Colon (tissue), 2 donors: ENCODE results near the gene CTRL.

ENCODE experiments used
- FAIRE-seq: peaks from 2 replicates; lab custom pipeline; 2012; peaks lifted over from hg19 to GRCh38; lab: Jason Lieb, UNC
- donor health status: control.
- donor health status: control.

The CTRL gene

GRCh38 chr16:67962135-67962534 lies 30.5 kb upstream of the CTRL start:
- no peak for FAIRE-seq

DNA sequence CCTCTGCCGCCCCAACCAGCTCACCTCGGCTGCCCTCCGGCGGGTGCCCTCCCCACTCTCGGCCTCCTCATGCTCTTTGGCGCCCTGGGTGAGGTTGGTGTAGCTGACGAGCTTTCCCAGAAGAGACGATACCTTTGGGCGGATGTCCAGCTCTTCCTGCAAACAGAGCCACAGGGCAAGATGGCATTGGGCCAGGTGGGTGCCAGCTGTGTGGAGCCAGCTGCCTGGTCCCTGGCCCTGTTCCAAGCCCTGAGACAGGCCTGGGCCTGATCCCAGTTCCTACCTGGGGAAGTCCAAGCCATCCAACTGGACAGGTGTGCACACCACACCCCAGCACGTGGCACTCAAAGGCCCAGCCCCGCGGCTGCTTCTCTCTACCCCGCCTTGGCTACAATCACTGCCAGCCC lies 29.9 kb upstream of the CTRL start:
- FAIRE-seq, result no peak

GRCh38 chr16:67959536-67960329 lies 28.1 kb upstream of the CTRL start:
- no peak for FAIRE-seq

GRCh38 chr16:67957622-67958021 lies 26.0 kb upstream of the CTRL start:
- no peak for FAIRE-seq

GRCh38 chr16:67954421-67955196 lies 22.9 kb upstream of the CTRL start:
- no peak for FAIRE-seq

DNA sequence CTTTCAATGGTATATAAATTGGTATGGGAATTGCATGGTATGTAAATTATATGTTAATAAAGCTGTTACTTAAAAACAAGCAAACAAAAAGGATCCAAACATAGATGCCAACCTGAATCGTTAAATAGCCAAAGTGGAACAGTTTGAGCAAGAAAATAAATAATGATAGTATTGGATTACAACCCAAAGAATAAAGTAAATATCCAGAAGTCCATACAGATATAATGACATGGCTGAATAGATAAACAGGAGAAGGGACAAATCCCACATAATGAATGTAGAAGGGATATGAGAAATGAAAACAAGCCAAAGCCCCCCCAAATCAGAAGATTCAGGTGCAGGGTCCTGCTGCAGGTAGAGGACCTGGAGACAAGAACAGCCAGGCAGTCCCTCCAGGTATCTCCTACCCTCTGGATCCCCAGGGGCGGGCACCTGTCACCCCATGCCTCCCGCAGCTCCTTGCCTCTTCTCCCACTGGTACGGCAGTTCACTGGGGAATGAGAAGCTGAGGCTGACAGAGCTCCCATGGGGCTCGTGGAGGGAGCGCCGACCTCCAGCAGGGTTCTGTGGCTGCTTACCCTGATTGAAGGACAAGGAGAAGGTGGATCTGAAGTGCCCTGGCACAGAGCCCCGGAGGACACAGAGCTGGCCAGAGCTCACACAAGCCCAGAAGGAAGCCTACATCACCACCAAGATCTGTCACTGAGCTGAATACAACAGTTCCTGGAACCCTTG lies 22.1 kb upstream of the CTRL start:
- no peak for FAIRE-seq

GRCh38 chr16:67951485-67951884 lies 19.8 kb upstream of the CTRL start:
- no peak for FAIRE-seq

DNA sequence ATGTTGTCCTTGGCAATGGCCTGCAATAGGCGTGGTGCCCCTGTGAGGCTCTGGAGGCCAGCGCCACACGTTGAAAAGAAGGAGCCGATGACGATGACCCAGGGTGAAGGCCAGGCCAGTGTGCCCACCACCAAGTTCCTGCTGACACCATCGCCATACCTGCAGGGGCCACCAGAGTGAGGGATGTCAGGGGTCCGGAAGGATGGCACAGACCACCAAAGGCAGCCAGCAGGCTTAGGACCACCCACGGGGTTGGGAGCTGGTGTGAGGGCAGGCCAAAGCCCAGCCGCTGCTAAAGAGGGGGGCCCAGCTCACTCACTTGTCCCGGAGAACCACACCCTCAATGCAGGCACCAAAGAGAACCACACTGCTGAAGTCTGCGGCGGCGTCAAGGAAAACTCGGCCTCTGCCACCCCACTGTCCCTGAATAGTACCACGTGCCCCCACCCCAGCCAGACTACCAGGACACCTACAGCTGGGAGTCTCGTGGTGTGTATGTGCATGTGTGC lies 18.7 kb upstream of the CTRL start:
- no peak for FAIRE-seq

DNA sequence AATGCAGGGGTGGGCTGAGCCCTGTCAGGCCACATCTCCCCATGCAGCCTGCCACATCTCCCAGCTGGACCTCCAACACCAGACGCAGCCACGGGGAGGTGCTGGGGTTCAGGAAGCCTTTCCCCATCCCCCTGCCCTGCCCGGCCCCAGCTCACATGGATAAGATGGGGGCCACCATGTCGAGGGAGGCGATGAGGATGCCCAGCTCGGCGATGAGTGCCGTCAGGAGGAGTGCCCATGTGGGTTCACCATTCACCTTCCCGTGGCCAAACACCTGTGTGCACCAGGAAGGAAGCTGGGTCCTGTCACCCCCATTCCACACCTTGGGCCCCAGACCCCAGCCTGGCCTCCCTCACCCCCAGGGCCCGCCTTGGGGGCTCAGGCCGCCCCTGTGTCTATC lies 18.0 kb upstream of the CTRL start:
- FAIRE-seq, result no peak

- no peak for FAIRE-seq
These were observed 16.4 kb upstream of the CTRL start for GRCh38 chr16:67948015-67948414.

DNA sequence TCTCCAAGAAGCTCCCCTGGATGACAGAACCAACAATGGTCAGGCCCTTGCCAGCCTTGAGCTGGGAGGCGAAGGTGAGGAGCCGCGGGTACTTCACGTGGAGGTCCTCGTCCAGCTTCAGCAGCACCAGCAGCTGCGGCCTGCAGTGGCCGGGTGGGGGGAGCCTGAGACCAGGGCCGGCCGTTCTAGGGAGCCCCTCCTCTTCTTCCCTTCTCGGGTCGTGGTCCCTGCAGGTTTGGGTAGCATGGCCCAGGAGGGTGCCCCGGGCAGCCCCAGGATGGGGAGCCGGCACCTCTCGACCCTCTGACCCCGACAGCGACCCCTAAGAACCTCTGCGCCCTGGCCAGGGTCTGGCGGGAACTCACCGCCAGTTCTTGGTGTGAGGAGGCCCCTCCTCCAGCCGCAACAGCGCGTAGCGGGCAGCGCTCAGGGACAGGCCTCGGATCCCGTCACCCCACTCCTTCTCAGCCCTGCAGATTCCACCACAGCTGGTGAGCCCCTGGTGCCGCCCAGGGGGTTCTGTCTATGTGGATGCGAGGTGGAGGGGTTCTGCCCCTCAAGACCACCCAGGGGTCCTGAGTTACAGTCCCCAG lies 15.4 kb upstream of the CTRL start:
- no peak for FAIRE-seq

DNA sequence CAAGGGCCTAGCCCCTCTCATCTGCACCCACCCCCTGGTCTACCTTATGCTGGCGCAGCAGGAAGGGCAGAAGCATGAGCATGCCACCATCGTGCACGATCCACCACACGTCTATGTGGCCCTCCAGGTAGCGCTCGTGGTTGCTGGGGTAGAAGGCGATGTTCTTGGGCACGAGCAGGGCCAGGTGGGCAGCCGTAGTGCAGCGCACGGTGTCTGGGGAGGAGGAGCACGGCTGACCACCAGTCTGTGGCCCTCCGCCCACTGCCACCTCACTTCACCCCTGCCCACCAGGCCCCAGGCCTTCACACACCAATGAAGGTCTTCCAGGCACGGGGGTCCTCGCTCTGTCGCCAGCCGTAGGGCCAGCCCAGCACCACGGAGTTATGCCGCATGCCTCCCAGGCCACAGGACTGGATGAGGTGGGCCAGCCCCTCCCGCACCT lies 14.5 kb upstream of the CTRL start:
- no peak for FAIRE-seq

DNA sequence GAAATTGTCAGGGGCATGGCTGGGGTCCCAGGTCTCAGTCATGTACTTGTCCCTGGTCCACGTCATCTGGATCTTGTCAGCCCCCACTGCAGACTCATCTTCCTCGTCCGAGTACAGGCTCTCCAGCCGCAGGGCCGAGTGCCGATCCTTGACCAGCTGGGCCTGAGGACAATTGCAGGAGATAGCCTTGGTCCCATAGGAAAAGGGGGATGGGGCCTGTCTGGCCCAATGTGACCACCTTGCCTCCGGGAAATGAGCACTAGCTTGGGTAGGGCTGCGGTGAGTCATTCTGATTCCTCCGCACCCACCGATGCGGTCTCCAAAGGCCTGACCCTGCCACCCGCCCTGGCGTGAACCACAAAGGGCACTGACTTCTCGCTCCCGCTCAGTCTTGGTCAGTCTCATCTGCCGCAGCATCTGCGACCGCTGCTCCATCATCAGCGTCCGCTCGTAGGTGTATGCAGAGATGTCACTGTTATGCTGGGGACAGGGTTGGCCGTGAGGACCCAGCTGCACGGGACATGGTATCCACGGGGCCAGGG lies 13.8 kb upstream of the CTRL start:
- FAIRE-seq, result no peak

- FAIRE-seq, result no peak
These were observed 13.2 kb upstream of the CTRL start for GRCh38 chr16:67944690-67945391.

DNA sequence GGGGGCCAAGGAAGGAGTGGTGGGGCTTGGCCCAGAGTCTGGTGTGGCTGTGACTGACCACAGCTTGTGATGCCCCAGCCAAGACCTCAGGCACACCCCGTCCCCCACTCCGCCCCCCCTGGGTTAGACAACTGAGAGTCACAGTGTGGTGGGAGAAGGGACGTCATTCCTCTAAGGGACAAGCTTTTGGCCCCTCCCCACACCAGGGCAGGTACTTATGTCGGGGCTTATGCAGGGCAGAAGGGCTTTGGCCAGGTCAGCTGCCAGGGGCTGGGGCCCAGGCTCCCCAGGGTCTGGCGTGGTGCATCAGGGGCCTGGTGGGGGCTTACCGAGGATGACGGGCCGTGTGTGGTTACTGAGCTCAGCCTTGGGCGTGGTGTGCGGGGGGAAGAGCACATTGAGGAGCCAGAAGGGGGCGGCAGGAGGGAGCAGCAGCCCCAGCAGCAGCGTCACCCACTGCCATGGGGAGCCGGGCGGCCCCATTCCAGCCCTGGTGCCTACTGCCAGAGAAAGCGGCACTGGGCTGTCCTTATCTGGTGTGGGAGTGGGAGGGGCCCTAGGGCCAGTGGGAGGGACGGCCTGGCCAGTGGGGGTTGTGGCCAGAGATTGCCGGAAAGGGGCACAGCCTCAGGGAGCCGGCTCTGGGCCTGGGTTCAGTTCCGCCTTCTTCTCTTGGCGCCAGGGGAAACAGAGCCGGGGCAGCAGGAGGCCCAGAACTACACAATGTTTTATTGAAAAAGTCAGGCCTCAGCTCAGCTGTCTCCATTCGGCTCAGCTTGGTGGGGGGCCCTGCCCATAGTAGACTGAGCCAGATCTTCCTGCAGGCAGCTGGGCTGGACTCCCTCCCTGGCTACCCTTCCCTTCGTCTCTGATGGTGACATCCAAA lies 12.2 kb upstream of the CTRL start, which contains the start of gene LCAT:
LCAT (minus strand) TSS at position 502 of the 886 bp plus-strand sequence; CDS start at position 483, 19 bp downstream.
- no peak for FAIRE-seq

GRCh38 chr16:67943256-67943618 lies 11.6 kb upstream of the CTRL start:
- FAIRE-seq, result no peak

DNA sequence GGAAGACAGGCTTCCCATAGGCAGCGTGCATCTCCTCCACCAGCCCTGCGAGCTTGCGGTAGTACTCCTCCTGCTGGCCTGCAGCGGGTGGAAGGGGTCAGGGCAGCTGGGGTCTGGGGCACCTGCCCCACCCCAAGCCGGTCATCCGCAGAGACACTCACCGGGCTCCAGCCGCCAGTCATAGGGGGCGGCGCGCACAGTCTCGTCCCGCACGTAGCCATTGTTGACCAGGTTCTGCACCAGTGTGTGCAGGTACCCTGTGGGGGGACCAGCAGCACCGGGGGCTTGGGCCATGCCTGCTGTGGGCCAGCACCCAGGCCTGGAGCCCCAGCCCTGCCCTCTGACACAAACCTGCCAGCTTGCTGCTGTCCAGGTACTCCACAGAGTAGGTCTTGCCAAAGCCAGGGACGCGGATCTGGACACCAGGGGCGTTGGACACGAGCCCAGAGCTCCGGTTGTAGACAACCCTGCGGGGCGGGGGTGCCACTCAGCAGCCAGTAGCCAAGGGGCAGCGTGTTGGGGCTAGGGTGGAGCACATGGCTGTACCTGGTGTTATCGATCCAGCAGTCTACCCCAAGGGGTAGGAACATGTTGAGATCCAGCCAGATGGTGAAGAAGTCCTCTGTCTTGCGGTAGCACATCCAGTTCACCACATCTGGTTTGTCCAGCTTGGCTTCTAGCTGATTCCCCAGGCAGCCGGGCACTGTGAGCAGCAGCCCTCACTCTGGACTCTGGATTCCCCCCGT lies 11.0 kb upstream of the CTRL start:
- no peak for FAIRE-seq

GRCh38 chr16:67942200-67942509 lies 10.5 kb upstream of the CTRL start:
- no peak for FAIRE-seq

- FAIRE-seq, result no peak
These were observed 10.0 kb upstream of the CTRL start for GRCh38 chr16:67941469-67942199.
